HPDE6-E6E7 (cell line): ENCODE data around the gene ZNF322.

ENCODE experiments used
- DNase-seq: peaks from one replicate; pipeline ENCODE4 v3.0.0; 2011; ENCODE audit warnings: missing footprints; ENCODE audit errors: extremely low spot score

Gene ZNF322

DNA sequence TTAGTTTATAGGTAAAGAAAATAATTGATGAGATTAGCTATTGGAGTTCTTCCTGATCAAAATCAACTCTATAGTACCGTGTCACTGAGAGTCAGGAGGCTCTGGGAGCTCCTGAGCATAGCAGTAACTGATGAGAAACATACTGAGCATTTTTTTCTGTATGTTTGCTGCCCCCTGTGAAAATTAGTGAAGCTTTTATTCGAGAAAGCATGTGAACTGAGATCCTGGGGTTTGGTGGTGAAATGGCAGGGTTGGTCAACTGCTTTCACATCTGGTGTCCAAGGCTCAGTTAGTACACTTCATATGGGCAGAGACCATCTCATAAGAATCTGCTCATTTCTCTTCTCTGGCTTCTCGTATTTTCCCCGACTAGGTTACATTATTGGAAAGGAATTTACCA is 66.9 kb downstream of the ZNF322 start:
- no peak for DNase-seq

DNA sequence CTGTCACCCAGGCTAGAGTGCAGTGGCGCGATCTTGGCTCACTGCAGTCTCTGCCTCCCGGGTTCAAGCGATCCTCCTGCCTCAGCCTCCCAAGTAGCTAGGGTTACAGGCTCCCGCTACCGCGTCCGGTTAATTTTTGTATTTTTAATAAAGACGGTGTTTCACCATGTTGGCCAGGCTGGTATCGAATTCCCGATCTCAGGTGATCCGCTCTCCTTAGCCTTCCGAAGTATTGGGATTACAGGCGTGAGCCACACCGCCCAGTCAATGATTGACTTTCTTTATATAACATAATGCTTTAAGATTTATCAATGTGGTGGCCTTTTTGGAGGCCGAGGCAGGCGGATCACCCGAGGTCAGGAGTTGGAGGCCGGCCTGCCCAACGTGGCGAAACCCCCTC is 70.6 kb downstream of the ZNF322 start:
- no peak for DNase-seq
